NCI-H345 (cell line): ENCODE results near the gene GAD1.

Experiments used
- DNase-seq: peaks from one replicate; lab custom pipeline; 2025; lab: John Stamatoyannopoulos, UW

The GAD1 gene

GRCh38 chr2:170818036-170818751 is 1.5 kb downstream of the GAD1 start:
- DNase-seq: no peak

GRCh38 chr2:170818752-170819470 is 2.2 kb downstream of the GAD1 start:
- DNase-seq: no peak

- DNase-seq: no peak
Observed at GRCh38 chr2:170819680-170820664, 3.3 kb downstream of the GAD1 start.

- DNase-seq: no peak
Observed at GRCh38 chr2:170820757-170821530, 4.3 kb downstream of the GAD1 start.

- no peak for DNase-seq
Observed at GRCh38 chr2:170821531-170822289, 5.0 kb downstream of the GAD1 start.

GRCh38 chr2:170822290-170823087 is 5.8 kb downstream of the GAD1 start:
- no peak for DNase-seq

GRCh38 chr2:170823088-170823897 is 6.6 kb downstream of the GAD1 start:
- no peak for DNase-seq

- no peak for DNase-seq
Observed at GRCh38 chr2:170823898-170824215, 7.2 kb downstream of the GAD1 start.

GRCh38 chr2:170824526-170825015 is 7.9 kb downstream of the GAD1 start:
- DNase-seq: no peak

- DNase-seq: no peak
Observed at GRCh38 chr2:170827841-170828532, 11.3 kb downstream of the GAD1 start.

GRCh38 chr2:170828533-170828916 is 11.8 kb downstream of the GAD1 start:
- DNase-seq: no peak

GRCh38 chr2:170829036-170829435 is 12.3 kb downstream of the GAD1 start:
- no peak for DNase-seq

- no peak for DNase-seq
Observed at GRCh38 chr2:170830166-170830565, 13.5 kb downstream of the GAD1 start.

GRCh38 chr2:170831115-170831514 is 14.4 kb downstream of the GAD1 start:
- DNase-seq: no peak

GRCh38 chr2:170836027-170836426 is 19.3 kb downstream of the GAD1 start:
- no peak for DNase-seq

GRCh38 chr2:170840717-170841210 is 24.1 kb downstream of the GAD1 start:
- no peak for DNase-seq

- no peak for DNase-seq
Observed at GRCh38 chr2:170842785-170843184, 26.1 kb downstream of the GAD1 start.

GRCh38 chr2:170843656-170844055 is 27.0 kb downstream of the GAD1 start:
- DNase-seq: no peak
